H1 (cell line): Measurements from ENCODE around the gene CCR3.

Experiments used
- CTCF ChIP-seq, 3 experiments: IDR thresholded peaks; 1 replicate in 2 of 3; 2 replicates in 1 of 3; pipeline versions ENCODE4 v1.5.1 to v1.6.1; 2011; ENCODE audit warnings: low read length in 3 of 3, mild to moderate bottlenecking in 3 of 3, inconsistent platforms in 2 of 3, low read depth in 1 of 3, moderate library complexity in 1 of 3; ENCODE audit not compliant: insufficient read depth in 1 of 3; ENCODE audit errors: control extremely low read depth in 1 of 3
- EGR1 ChIP-seq: IDR thresholded peaks from 2 replicates; pipeline ENCODE4 v1.6.1; 2011; ENCODE audit warnings: low read depth, low read length, borderline replicate concordance
- EZH2 ChIP-seq: fragments of 200-600 bp; sonication (generic); IDR thresholded peaks from 2 replicates; pipeline ENCODE4 v1.7.1; 2012; ENCODE audit warnings: low read depth, mild to moderate bottlenecking, moderate library complexity, low read length, inconsistent platforms; ENCODE audit not compliant: severe bottlenecking
- HDAC2 ChIP-seq, 2 experiments: fragments of 300-600 bp in 1 of 2; sonication (generic) in 1 of 2; IDR thresholded peaks; 2 replicates each; pipeline ENCODE4 v1.6.1; 2011 to 2012; ENCODE audit warnings: low read depth in 2 of 2, low read length in 2 of 2, mild to moderate bottlenecking in 2 of 2, moderate library complexity in 2 of 2, borderline replicate concordance in 1 of 2, inconsistent platforms in 1 of 2
- JUND ChIP-seq: IDR thresholded peaks from 2 replicates; pipeline ENCODE4 v1.6.1; 2011; ENCODE audit warnings: mild to moderate bottlenecking, improper control_type of control experiment, low read length
- POLR2A ChIP-seq, 2 experiments: IDR thresholded peaks; 1 replicate in 1 of 2; 2 replicates in 1 of 2; pipeline ENCODE4 v1.6.1; 2011; ENCODE audit warnings: low read depth in 2 of 2, low read length in 2 of 2, mild to moderate bottlenecking in 2 of 2; ENCODE audit errors: control extremely low read depth in 1 of 2
- SP1 ChIP-seq: IDR thresholded peaks from 2 replicates; pipeline ENCODE4 v1.6.1; 2011; ENCODE audit warnings: low read depth, low read length
- SP2 ChIP-seq: IDR thresholded peaks from 2 replicates; pipeline ENCODE4 v1.6.1; 2012; ENCODE audit warnings: mild to moderate bottlenecking, low read length, inconsistent platforms

GRCh38 chr3:46312991-46313390 lies 70.7 kb downstream of the CCR3 start:
- TF ChIP-seq CTCF (IDR thresholded peaks at IDR 0.05; ENCODE audit: control extremely low read depth in 1 of 3, insufficient read depth in 1 of 3, low read depth in 1 of 3, low read length in 3 of 3) (no peak), JUND (no peak), EGR1 (no peak), SP2 (no peak), POLR2A (IDR thresholded peaks at IDR 0.05; ENCODE audit: control extremely low read depth in 1 of 2, low read depth in 2 of 2, low read length in 2 of 2) (no peak), EZH2 (no peak), HDAC2 (IDR thresholded peaks at IDR 0.05; ENCODE audit: borderline replicate concordance in 1 of 2, low read depth in 2 of 2, low read length in 2 of 2) (no peak), SP1 (no peak)
